Effector memory CD8-positive, alpha-beta T cell (primary cell): ENCODE measurements around the gene CHD6.
A peak's percentile ranks its signal among the peaks of the same experiment; 100 is the strongest.

ENCODE experiments used
- ATAC-seq: fragments of 150-1000 bp; cut with Tn5 transposase; replicated peaks from 2 replicates; pipeline ENCODE4 v1.10.0; 2021; ENCODE audit warnings: mild to moderate bottlenecking, moderate library complexity
- DNase-seq, 3 experiments: peaks; one replicate each; pipeline ENCODE4 v3.0.0; 2021
- H3K27ac Mint-ChIP-seq, 2 donors: one replicate each; pipeline ENCODE4 v1.8.0; 2022; ENCODE audit warnings: mild to moderate bottlenecking in 2 of 2, mixed read lengths in 2 of 2, moderate library complexity in 2 of 2
- H3K27me3 Mint-ChIP-seq, 2 donors: one replicate each; pipeline ENCODE4 v1.8.0; 2022; ENCODE audit warnings: mixed read lengths in 2 of 2
- H3K36me3 Mint-ChIP-seq: one replicate; pipeline ENCODE4 v1.8.0; 2022; ENCODE audit warnings: mild to moderate bottlenecking, moderate library complexity, mixed read lengths; ENCODE audit not compliant: insufficient read depth
- H3K4me1 Mint-ChIP-seq, 2 donors: one replicate each; pipeline ENCODE4 v1.8.0; 2022; ENCODE audit warnings: low read depth in 2 of 2, mixed read lengths in 2 of 2
- H3K4me3 Mint-ChIP-seq, 2 donors: one replicate each; pipeline ENCODE4 v1.8.0; 2022; ENCODE audit warnings: mild to moderate bottlenecking in 2 of 2, mixed read lengths in 2 of 2, moderate library complexity in 2 of 2
- H3K9me3 Mint-ChIP-seq, 2 donors: one replicate each; pipeline ENCODE4 v1.8.0; 2022; ENCODE audit warnings: mixed read lengths in 2 of 2

The CHD6 gene

GRCh38 chr20:41382791-41383305, 235.3 kb downstream of the CHD6 start:
- Mint-ChIP-seq H3K4me3 (no peak overlapping the region), H3K4me1 (peaks cover 0 to 3% of the 10 kb centered on the region in 2 donors), H3K27me3 (peaks cover 47 to 72% of the 10 kb centered on the region in 2 donors), H3K27ac (no peak overlapping the region), H3K36me3 (peaks cover 3% of the 10 kb centered on the region), H3K9me3 (no peaks in the 10 kb centered on the region)
- DNase-seq (no peak), ATAC-seq (no peak)

GRCh38 chr20:41380551-41381193, 237.5 kb downstream of the CHD6 start:
- Mint-ChIP-seq H3K27me3 (peaks cover 56 to 75% of the 10 kb centered on the region in 2 donors), H3K36me3 (peaks cover 3% of the 10 kb centered on the region), H3K9me3 (no peaks in the 10 kb centered on the region), H3K4me1 (peaks cover 0 to 3% of the 10 kb centered on the region in 2 donors), H3K4me3 (no peak overlapping the region), H3K27ac (no peak overlapping the region)
- ATAC-seq (no peak), DNase-seq (no peak)

GRCh38 chr20:41379551-41379950, 238.6 kb downstream of the CHD6 start:
- H3K4me1 Mint-ChIP-seq = peaks cover 0 to 3% of the 10 kb centered on the region in 2 donors
- no peak for ATAC-seq
- H3K4me3 Mint-ChIP-seq = no peak overlapping the region
- H3K36me3 Mint-ChIP-seq = peaks cover 3% of the 10 kb centered on the region
- H3K9me3 Mint-ChIP-seq = no peaks in the 10 kb centered on the region
- peaks cover 59 to 79% of the 10 kb centered on the region in 2 donors for H3K27me3 Mint-ChIP-seq
- no peak overlapping the region for H3K27ac Mint-ChIP-seq
- DNase-seq = no peak

GRCh38 chr20:41377275-41377674, 240.9 kb downstream of the CHD6 start:
- no peaks in the 10 kb centered on the region for H3K9me3 Mint-ChIP-seq
- ATAC-seq (no peak), DNase-seq (no peak)
- peaks cover 69 to 82% of the 10 kb centered on the region in 2 donors for H3K27me3 Mint-ChIP-seq
- H3K4me1 Mint-ChIP-seq = peaks cover 0 to 3% of the 10 kb centered on the region in 2 donors
- H3K36me3 Mint-ChIP-seq = peaks cover 3% of the 10 kb centered on the region
- no peak overlapping the region for H3K4me3 Mint-ChIP-seq
- H3K27ac Mint-ChIP-seq = no peak overlapping the region

GRCh38 chr20:41376349-41376748, 241.8 kb downstream of the CHD6 start:
- Mint-ChIP-seq H3K4me3 (no peak overlapping the region), H3K36me3 (no peaks in the 10 kb centered on the region), H3K27ac (no peak overlapping the region), H3K27me3 (peaks cover 70 to 85% of the 10 kb centered on the region in 2 donors), H3K4me1 (peaks cover 0 to 3% of the 10 kb centered on the region in 2 donors), H3K9me3 (no peaks in the 10 kb centered on the region)
- ATAC-seq (no peak), DNase-seq (no peak)

GRCh38 chr20:41375846-41376245, 242.3 kb downstream of the CHD6 start:
- Mint-ChIP-seq H3K36me3 (no peaks in the 10 kb centered on the region), H3K27ac (no peak overlapping the region), H3K4me1 (peaks cover 0 to 2% of the 10 kb centered on the region in 2 donors), H3K27me3 (peaks cover 70 to 85% of the 10 kb centered on the region in 2 donors), H3K4me3 (no peak overlapping the region), H3K9me3 (no peaks in the 10 kb centered on the region)
- ATAC-seq (no peak), DNase-seq (no peak)

- no peak overlapping the region for H3K27ac Mint-ChIP-seq
- peaks cover 64 to 86% of the 10 kb centered on the region in 2 donors for H3K27me3 Mint-ChIP-seq
- DNase-seq (no peak), ATAC-seq (no peak)
- no peak overlapping the region for H3K4me3 Mint-ChIP-seq
- no peaks in the 10 kb centered on the region for H3K36me3 Mint-ChIP-seq
- no peaks in the 10 kb centered on the region for H3K9me3 Mint-ChIP-seq
- H3K4me1 Mint-ChIP-seq = no peaks in the 10 kb centered on the region
Observed at GRCh38 chr20:41373931-41374920, 244.0 kb downstream of the CHD6 start.

- Mint-ChIP-seq H3K36me3 (no peaks in the 10 kb centered on the region), H3K27ac (no peak overlapping the region)
Observed at GRCh38 chr20:41373251-41373783, 244.9 kb downstream of the CHD6 start.

GRCh38 chr20:41371371-41371770, 246.8 kb downstream of the CHD6 start:
- no peak overlapping the region for H3K27ac Mint-ChIP-seq
- DNase-seq (no peak), ATAC-seq (no peak)
- peaks cover 6% of the 10 kb centered on the region in 2 donors for H3K4me1 Mint-ChIP-seq
- no peak overlapping the region for H3K4me3 Mint-ChIP-seq
- peaks cover 63 to 87% of the 10 kb centered on the region in 2 donors for H3K27me3 Mint-ChIP-seq
- no peaks in the 10 kb centered on the region for H3K9me3 Mint-ChIP-seq
- no peaks in the 10 kb centered on the region for H3K36me3 Mint-ChIP-seq

More at GRCh38 chr20:41373251-41373783, 244.9 kb downstream of the CHD6 start:
- ATAC-seq (no peak), DNase-seq (no peak)
- H3K4me1 Mint-ChIP-seq = no peaks in the 10 kb centered on the region
- H3K4me3 Mint-ChIP-seq = no peak overlapping the region
- no peaks in the 10 kb centered on the region for H3K9me3 Mint-ChIP-seq
- H3K27me3 Mint-ChIP-seq = peaks cover 65 to 91% of the 10 kb centered on the region in 2 donors

GRCh38 chr20:41370176-41370575, 248.0 kb downstream of the CHD6 start:
- peaks cover 62 to 82% of the 10 kb centered on the region in 2 donors for H3K27me3 Mint-ChIP-seq
- H3K27ac Mint-ChIP-seq = no peak overlapping the region
- H3K4me1 Mint-ChIP-seq = peaks cover 6% of the 10 kb centered on the region in 2 donors
- H3K4me3 Mint-ChIP-seq = no peak overlapping the region
- H3K9me3 Mint-ChIP-seq = no peaks in the 10 kb centered on the region
- ATAC-seq (no peak), DNase-seq (no peak)
- no peaks in the 10 kb centered on the region for H3K36me3 Mint-ChIP-seq

GRCh38 chr20:41369673-41370072, 248.5 kb downstream of the CHD6 start:
- peaks cover 6% of the 10 kb centered on the region in 2 donors for H3K4me1 Mint-ChIP-seq
- H3K27me3 Mint-ChIP-seq = peaks cover 65 to 82% of the 10 kb centered on the region in 2 donors
- peaks cover 1% of the 10 kb centered on the region for H3K36me3 Mint-ChIP-seq
- H3K27ac Mint-ChIP-seq = no peak overlapping the region
- no peak for DNase-seq
- H3K4me3 Mint-ChIP-seq = no peak overlapping the region
- no peaks in the 10 kb centered on the region for H3K9me3 Mint-ChIP-seq
- ATAC-seq = no peak

GRCh38 chr20:41367956-41368355, 250.2 kb downstream of the CHD6 start:
- DNase-seq = no peak
- Mint-ChIP-seq H3K4me1 (peaks cover 6% of the 10 kb centered on the region in 2 donors), H3K4me3 (no peak overlapping the region), H3K9me3 (no peaks in the 10 kb centered on the region), H3K36me3 (peaks cover 3% of the 10 kb centered on the region), H3K27me3 (peaks cover 53 to 71% of the 10 kb centered on the region in 2 donors), H3K27ac (no peak overlapping the region)
- no peak for ATAC-seq

GRCh38 chr20:41367393-41367695, 250.8 kb downstream of the CHD6 start:
- peak overlapping the region; percentile 40 to 61 for H3K4me3 Mint-ChIP-seq
- ATAC-seq = no peak
- DNase-seq = no peak
- H3K36me3 Mint-ChIP-seq = peaks cover 3% of the 10 kb centered on the region
- peaks cover 6% of the 10 kb centered on the region in 2 donors for H3K4me1 Mint-ChIP-seq
- no peaks in the 10 kb centered on the region for H3K9me3 Mint-ChIP-seq
- no peak overlapping the region for H3K27ac Mint-ChIP-seq
- H3K27me3 Mint-ChIP-seq = peaks cover 48 to 65% of the 10 kb centered on the region in 2 donors
